PC-3 (cell line): ENCODE results near the gene OR51B6.

Experiments
- EZH2 ChIP-seq: fragments of 300-600 bp; sonication (generic); IDR thresholded peaks from one replicate; pipeline ENCODE4 v1.6.1; 2017; ENCODE audit warnings: antibody characterized with exemption, mild to moderate bottlenecking, low read length; ENCODE audit not compliant: unreplicated experiment
- EZH2phosphoT487 ChIP-seq: fragments of 300-600 bp; sonication (generic); IDR thresholded peaks from 2 replicates; pipeline ENCODE4 v1.6.1; 2018; ENCODE audit warnings: mild to moderate bottlenecking, antibody characterized with exemption, low read length, borderline replicate concordance
- TF ChIP-seq, protein P1 (sequence below): fragments of 300-600 bp; sonication (generic); conservative IDR thresholded peaks from 2 replicates; pipeline ENCODE4 v1.5.1; 2017; ENCODE audit warnings: antibody characterized with exemption, low read depth, mild to moderate bottlenecking, low read length

DNA sequence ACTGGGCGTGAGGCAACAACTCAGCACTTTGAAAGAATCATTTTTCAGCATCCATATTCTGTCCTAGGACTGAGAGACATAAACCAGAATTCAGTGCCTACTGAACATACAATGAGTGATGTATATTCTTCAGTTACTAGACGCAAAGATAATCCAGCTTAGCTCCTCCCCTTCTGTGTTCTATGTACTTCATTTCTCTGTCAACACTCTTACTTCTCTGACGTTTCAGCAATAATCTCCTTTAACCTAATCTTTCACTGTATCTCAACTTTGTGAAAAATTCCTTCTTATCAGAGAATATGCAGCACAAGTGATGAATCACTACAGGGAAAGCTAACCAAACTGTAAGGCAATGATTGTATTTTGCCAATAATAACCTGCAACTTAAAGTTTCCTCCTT is 5.5 kb upstream of the OR51B6 start:
- TF ChIP-seq, protein P1, sequence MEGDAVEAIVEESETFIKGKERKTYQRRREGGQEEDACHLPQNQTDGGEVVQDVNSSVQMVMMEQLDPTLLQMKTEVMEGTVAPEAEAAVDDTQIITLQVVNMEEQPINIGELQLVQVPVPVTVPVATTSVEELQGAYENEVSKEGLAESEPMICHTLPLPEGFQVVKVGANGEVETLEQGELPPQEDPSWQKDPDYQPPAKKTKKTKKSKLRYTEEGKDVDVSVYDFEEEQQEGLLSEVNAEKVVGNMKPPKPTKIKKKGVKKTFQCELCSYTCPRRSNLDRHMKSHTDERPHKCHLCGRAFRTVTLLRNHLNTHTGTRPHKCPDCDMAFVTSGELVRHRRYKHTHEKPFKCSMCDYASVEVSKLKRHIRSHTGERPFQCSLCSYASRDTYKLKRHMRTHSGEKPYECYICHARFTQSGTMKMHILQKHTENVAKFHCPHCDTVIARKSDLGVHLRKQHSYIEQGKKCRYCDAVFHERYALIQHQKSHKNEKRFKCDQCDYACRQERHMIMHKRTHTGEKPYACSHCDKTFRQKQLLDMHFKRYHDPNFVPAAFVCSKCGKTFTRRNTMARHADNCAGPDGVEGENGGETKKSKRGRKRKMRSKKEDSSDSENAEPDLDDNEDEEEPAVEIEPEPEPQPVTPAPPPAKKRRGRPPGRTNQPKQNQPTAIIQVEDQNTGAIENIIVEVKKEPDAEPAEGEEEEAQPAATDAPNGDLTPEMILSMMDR, result no peak
- TF ChIP-seq EZH2phosphoT487 (no peak), EZH2 (no peak)
